Hepatocyte (in vitro differentiated cells): ENCODE results near the gene ZNF750. TPM values are rescaled to one million over a fixed set of nuclear protein-coding genes. Genes with fewer than 3 reads are reported as not detected.

Experiments
- DNase-seq: peaks from one replicate; pipeline ENCODE4 v3.0.0-alpha.2; 2016; ENCODE audit warnings: low spot score
- H2AFZ ChIP-seq: fragments of 200-600 bp; sonication (generic); 2 replicates; pipeline ENCODE4 v1.6.0; 2016; ENCODE audit warnings: antibody characterized with exemption, mild to moderate bottlenecking
- H3K27ac ChIP-seq: fragments of 200-600 bp; sonication (generic); 2 replicates; pipeline ENCODE4 v1.5.1; 2016; ENCODE audit warnings: mild to moderate bottlenecking
- H3K27me3 ChIP-seq: fragments of 200-600 bp; sonication (generic); 2 replicates; pipeline ENCODE4 v1.6.1; 2016
- H3K36me3 ChIP-seq: fragments of 200-600 bp; sonication (generic); replicated peaks from 2 replicates; pipeline ENCODE4 v1.5.1; 2016; ENCODE audit warnings: low read depth; ENCODE audit not compliant: insufficient read depth
- H3K4me1 ChIP-seq: fragments of 200-600 bp; sonication (generic); 2 replicates; pipeline ENCODE4 v1.5.1; 2016; ENCODE audit warnings: mild to moderate bottlenecking, moderate library complexity; ENCODE audit not compliant: insufficient read depth
- H3K4me2 ChIP-seq: fragments of 200-600 bp; sonication (generic); 2 replicates; pipeline ENCODE4 v1.6.0; 2016
- H3K4me3 ChIP-seq: fragments of 200-600 bp; sonication (generic); 2 replicates; pipeline ENCODE4 v1.5.1; 2016; ENCODE audit warnings: mild to moderate bottlenecking
- H3K79me2 ChIP-seq: fragments of 200-600 bp; sonication (generic); 2 replicates; pipeline ENCODE4 v1.6.0; 2017; ENCODE audit warnings: mild to moderate bottlenecking
- H3K9me2 ChIP-seq: fragments of 200-600 bp; sonication (generic); replicated peaks from 2 replicates; pipeline ENCODE4 v1.6.0; 2017; ENCODE audit warnings: mild to moderate bottlenecking; ENCODE audit not compliant: insufficient read depth
- H3K9me3 ChIP-seq: fragments of 200-600 bp; sonication (generic); 2 replicates; pipeline ENCODE4 v1.5.1; 2016; ENCODE audit warnings: low read depth, mild to moderate bottlenecking
- H4K20me1 ChIP-seq: fragments of 200-600 bp; sonication (generic); 2 replicates; pipeline ENCODE4 v1.6.0; 2016; ENCODE audit warnings: mild to moderate bottlenecking; ENCODE audit not compliant: insufficient read depth, poor library complexity, severe bottlenecking
- EZH2 ChIP-seq: fragments of 200-600 bp; sonication (generic); IDR thresholded peaks from 2 replicates; pipeline ENCODE4 v1.6.1; 2016; ENCODE audit warnings: antibody characterized with exemption, mild to moderate bottlenecking, borderline replicate concordance
- EZH2phosphoT487 ChIP-seq: fragments of 200-600 bp; sonication (generic); IDR thresholded peaks from one replicate; pipeline ENCODE4 v1.6.1; 2018; ENCODE audit warnings: antibody characterized with exemption, mild to moderate bottlenecking, low read depth, moderate library complexity; ENCODE audit not compliant: unreplicated experiment, severe bottlenecking
- WGBS: methylation state at CpG from one replicate; pipeline ENCODE4 v1.1.6; 2016; ENCODE audit warnings: low lambda C conversion rate; ENCODE audit errors: missing lambda C conversion rate; 5-methylcytosine and 5-hydroxymethylcytosine counted together
- polyA plus RNA-seq: library from polyadenylated mRNA; unstranded; fragments of >200 nt; fragmentation: Nextera tagmentation; extraction: Ambion mirVana; gene quantifications from 2 replicates; pipeline ENCODE4 v1.2.1, GENCODE V29; 2016
- total RNA-seq: library from RNA; depleted of rRNA; stranded (reverse); fragments of >200 nt; gene quantifications from 2 replicates; pipeline ENCODE4 v1.2.3, GENCODE V29; 2014
- TF ChIP-seq, protein P1 (sequence below): fragments of 200-600 bp; sonication (generic); IDR thresholded peaks from 2 replicates; pipeline ENCODE4 v1.5.1; 2016; ENCODE audit warnings: antibody characterized with exemption, mild to moderate bottlenecking; ENCODE audit not compliant: poor library complexity

ZNF750 gene
- total and polyA plus RNA-seq, 2 experiments from 2014 or later: 0.27 to 2.1 TPM

DNA sequence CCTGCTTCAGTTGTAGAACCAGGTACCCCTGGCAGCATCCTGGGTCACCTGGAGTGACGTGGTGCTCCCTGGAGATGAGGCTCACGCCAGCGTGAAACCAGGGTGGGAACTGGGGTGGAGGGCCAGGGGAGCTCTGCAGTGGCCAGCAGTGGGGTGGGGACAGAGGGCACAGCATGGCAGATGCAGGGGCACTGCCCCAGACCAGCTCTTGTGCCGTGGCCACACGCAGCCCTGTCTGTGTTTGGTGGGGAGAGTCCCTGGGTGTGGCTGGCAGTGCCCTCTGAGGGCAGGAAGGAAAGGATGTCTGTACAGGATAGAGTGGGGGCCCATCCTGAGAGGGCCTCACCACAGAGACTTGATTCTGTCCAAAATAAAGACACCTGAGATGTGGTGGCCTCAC is 24.5 kb downstream of the ZNF750 start:
- 93% methylated on average over 5 of the region's 5 CpGs for WGBS
- Histone ChIP-seq H3K4me2 (no peak overlapping the region), H3K36me3 (no peaks in the 10 kb centered on the region), H3K4me1 (no peaks in the 10 kb centered on the region), H3K79me2 (no peaks in the 10 kb centered on the region), H2AFZ (no peak overlapping the region), H3K9me3 (peaks cover 4% of the 10 kb centered on the region), H3K27me3 (no peaks in the 10 kb centered on the region), H4K20me1 (no peaks in the 10 kb centered on the region), H3K27ac (no peak overlapping the region), H3K9me2 (no peaks in the 10 kb centered on the region), H3K4me3 (no peak overlapping the region)
- no peak for DNase-seq
- TF ChIP-seq EZH2phosphoT487 (no peak), EZH2 (no peak)
- TF ChIP-seq, protein P1, sequence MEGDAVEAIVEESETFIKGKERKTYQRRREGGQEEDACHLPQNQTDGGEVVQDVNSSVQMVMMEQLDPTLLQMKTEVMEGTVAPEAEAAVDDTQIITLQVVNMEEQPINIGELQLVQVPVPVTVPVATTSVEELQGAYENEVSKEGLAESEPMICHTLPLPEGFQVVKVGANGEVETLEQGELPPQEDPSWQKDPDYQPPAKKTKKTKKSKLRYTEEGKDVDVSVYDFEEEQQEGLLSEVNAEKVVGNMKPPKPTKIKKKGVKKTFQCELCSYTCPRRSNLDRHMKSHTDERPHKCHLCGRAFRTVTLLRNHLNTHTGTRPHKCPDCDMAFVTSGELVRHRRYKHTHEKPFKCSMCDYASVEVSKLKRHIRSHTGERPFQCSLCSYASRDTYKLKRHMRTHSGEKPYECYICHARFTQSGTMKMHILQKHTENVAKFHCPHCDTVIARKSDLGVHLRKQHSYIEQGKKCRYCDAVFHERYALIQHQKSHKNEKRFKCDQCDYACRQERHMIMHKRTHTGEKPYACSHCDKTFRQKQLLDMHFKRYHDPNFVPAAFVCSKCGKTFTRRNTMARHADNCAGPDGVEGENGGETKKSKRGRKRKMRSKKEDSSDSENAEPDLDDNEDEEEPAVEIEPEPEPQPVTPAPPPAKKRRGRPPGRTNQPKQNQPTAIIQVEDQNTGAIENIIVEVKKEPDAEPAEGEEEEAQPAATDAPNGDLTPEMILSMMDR: no peak

DNA sequence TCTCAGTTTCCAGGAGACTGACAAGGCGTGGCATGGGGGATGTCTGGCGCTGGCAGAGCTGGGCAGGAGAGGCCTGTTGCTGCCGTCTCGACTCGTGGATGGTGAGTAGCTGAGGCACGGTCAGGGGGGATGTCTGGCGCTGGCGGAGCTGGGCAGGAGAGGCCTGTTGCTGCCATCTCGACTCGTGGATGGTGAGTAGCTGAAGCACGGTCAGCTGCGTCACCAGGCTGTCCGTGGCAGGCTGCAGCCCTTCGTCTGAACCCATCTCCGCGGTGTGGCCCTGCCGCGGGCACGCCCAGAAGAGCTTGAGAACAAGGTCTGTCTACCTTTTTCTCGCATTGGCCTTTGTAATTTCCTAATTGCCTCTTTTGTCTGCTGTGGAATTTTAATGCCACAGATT is 25.0 kb downstream of the ZNF750 start:
- no peaks in the 10 kb centered on the region for H3K4me1 ChIP-seq
- no peaks in the 10 kb centered on the region for H3K9me2 ChIP-seq
- H2AFZ ChIP-seq: no peak overlapping the region
- 96% methylated on average over 20 of the region's 20 CpGs for WGBS
- H4K20me1 ChIP-seq: no peaks in the 10 kb centered on the region
- H3K27me3 ChIP-seq: no peaks in the 10 kb centered on the region
- no peak overlapping the region for H3K4me2 ChIP-seq
- TF ChIP-seq, protein P1: no peak
- TF ChIP-seq EZH2 (no peak), EZH2phosphoT487 (no peak)
- H3K36me3 ChIP-seq: no peaks in the 10 kb centered on the region
- H3K27ac ChIP-seq: no peak overlapping the region
- no peak for DNase-seq
- H3K4me3 ChIP-seq: no peak overlapping the region
- no peaks in the 10 kb centered on the region for H3K9me3 ChIP-seq
- H3K79me2 ChIP-seq: no peaks in the 10 kb centered on the region

DNA sequence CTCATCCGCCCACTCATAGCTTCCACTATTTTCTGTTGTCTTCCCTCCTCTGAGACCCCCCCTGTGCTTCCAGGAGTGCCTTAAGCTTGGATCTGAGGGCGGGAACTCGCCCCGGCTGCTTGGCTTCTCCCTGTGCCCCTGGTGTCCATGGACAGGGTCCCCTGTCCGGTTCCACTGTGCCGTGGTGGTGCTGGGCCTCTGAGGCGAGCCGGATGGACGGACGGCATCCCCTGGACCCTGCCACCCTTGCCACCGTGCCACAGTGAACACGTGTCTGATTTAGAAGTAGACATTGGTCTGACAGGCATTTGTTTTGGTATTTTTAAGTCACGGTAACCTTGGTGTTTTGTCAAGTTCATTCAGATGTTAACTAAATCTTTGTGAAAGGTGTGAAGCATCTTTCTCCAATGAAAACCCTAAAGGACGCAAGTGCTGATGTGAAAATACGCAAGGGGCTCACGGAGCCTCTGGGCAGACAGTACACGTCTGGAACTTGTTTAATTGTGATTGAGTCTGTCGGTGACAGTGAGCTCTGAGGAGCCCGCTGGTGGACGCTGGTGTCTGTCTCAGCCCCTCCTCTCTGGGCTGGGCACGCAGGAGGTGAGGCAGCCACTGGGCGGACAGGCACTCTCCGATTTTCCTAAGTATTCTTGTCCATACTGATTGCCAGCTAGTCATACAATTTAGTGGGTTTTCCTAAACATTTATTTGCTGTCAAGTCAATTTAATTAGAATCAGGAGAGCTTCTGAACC is 26.3 kb downstream of the ZNF750 start:
- Histone ChIP-seq H3K79me2 (no peaks in the 10 kb centered on the region), H3K9me3 (no peaks in the 10 kb centered on the region), H3K4me2 (no peak overlapping the region), H3K27ac (no peak overlapping the region), H4K20me1 (no peaks in the 10 kb centered on the region), H3K4me1 (no peaks in the 10 kb centered on the region), H2AFZ (no peak overlapping the region), H3K36me3 (no peaks in the 10 kb centered on the region), H3K9me2 (no peaks in the 10 kb centered on the region), H3K27me3 (no peaks in the 10 kb centered on the region), H3K4me3 (no peak overlapping the region)
- WGBS: 84% methylated on average over 23 of the region's 23 CpGs
- TF ChIP-seq EZH2: no peak
- TF ChIP-seq EZH2phosphoT487: no peak
- TF ChIP-seq, protein P1: no peak
- DNase-seq: no peak
